ENCODE measurements around the gene GGA3. TPM values are rescaled to one million over a fixed set of nuclear protein-coding genes. Genes with fewer than 3 reads are reported as not detected.

Gene GGA3
- total RNA-seq, 1 experiment from 2014 or later: 58.3 TPM

DNA sequence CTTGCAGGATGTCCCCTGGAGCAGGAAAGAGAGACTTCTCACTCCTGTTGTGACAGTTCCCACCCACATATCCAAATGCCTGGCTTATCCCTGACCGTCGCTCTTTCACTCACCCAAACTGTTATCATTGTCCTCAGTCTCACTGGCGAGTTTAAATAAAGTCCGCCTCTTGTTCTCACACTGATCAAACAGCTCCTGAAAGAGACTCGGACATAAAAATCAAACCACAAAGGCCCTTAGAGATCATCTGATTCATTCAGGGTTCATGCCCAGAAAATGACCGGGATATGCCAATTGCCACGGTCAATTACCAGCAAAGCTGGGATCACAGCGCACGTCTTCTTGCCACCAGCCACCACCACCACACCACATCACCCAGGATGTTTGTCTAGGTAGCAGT, 19.9 kb downstream of the GGA3 start:
- Histone ChIP-seq H3K27me3 (ENCODE audit: insufficient read depth, low read length) (no peaks in the 10 kb centered on the region), H3K4me3 (replicated peaks in 1 of 2; ENCODE audit: low read depth in 1 of 2, low read length in 2 of 2) (no peak overlapping the region), H3K4me2 (ENCODE audit: low read length) (no peak overlapping the region), H3K27ac (ENCODE audit: low read depth, low read length) (no peak overlapping the region), H4K20me1 (ENCODE audit: insufficient read depth) (peaks cover 6% of the 10 kb centered on the region; the same call in 1 of the 2 replicates), H3K9ac (ENCODE audit: low read length) (no peak overlapping the region), H2AFZ (ENCODE audit: low read depth, low read length, poor library complexity, severe bottlenecking) (no peak overlapping the region), H3K4me1 (ENCODE audit: control insufficient read depth in 1 of 2, insufficient read depth in 2 of 2, low read length in 2 of 2) (peaks cover 0 to 11% of the 10 kb centered on the region in 2 experiments; a peak in 1 of 4 replicates), H3K9me2 (ENCODE audit: insufficient read depth) (no peaks in the 10 kb centered on the region), H3K36me3 (ENCODE audit: control insufficient read depth in 1 of 2, insufficient read depth in 2 of 2, low read length in 2 of 2) (peaks cover 64 to 83% of the 10 kb centered on the region in 2 experiments), H3K79me2 (ENCODE audit: insufficient read depth, low read length) (peaks cover 1% of the 10 kb centered on the region; the same call in 1 of the 2 replicates), H3K9me3 (ENCODE audit: control insufficient read depth in 1 of 2, insufficient read depth in 1 of 2, low read depth in 1 of 2, low read length in 2 of 2) (no peaks in the 10 kb centered on the region)
- no TSS peak for BruUV-seq (replicated peaks)
- TF ChIP-seq, protein P1, sequence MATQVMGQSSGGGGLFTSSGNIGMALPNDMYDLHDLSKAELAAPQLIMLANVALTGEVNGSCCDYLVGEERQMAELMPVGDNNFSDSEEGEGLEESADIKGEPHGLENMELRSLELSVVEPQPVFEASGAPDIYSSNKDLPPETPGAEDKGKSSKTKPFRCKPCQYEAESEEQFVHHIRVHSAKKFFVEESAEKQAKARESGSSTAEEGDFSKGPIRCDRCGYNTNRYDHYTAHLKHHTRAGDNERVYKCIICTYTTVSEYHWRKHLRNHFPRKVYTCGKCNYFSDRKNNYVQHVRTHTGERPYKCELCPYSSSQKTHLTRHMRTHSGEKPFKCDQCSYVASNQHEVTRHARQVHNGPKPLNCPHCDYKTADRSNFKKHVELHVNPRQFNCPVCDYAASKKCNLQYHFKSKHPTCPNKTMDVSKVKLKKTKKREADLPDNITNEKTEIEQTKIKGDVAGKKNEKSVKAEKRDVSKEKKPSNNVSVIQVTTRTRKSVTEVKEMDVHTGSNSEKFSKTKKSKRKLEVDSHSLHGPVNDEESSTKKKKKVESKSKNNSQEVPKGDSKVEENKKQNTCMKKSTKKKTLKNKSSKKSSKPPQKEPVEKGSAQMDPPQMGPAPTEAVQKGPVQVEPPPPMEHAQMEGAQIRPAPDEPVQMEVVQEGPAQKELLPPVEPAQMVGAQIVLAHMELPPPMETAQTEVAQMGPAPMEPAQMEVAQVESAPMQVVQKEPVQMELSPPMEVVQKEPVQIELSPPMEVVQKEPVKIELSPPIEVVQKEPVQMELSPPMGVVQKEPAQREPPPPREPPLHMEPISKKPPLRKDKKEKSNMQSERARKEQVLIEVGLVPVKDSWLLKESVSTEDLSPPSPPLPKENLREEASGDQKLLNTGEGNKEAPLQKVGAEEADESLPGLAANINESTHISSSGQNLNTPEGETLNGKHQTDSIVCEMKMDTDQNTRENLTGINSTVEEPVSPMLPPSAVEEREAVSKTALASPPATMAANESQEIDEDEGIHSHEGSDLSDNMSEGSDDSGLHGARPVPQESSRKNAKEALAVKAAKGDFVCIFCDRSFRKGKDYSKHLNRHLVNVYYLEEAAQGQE (IDR thresholded peaks at IDR 0.05; ENCODE audit: low read depth): no peak
- no peak for TF ChIP-seq POLR2A (IDR thresholded peaks at IDR 0.05; ENCODE audit: borderline replicate concordance, extremely low read depth, insufficient read depth, insufficient read length)
- no peak for TF ChIP-seq JUND (IDR thresholded peaks at IDR 0.05)
- TF ChIP-seq, protein P2, sequence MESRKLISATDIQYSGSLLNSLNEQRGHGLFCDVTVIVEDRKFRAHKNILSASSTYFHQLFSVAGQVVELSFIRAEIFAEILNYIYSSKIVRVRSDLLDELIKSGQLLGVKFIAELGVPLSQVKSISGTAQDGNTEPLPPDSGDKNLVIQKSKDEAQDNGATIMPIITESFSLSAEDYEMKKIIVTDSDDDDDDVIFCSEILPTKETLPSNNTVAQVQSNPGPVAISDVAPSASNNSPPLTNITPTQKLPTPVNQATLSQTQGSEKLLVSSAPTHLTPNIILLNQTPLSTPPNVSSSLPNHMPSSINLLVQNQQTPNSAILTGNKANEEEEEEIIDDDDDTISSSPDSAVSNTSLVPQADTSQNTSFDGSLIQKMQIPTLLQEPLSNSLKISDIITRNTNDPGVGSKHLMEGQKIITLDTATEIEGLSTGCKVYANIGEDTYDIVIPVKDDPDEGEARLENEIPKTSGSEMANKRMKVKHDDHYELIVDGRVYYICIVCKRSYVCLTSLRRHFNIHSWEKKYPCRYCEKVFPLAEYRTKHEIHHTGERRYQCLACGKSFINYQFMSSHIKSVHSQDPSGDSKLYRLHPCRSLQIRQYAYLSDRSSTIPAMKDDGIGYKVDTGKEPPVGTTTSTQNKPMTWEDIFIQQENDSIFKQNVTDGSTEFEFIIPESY (IDR thresholded peaks at IDR 0.05; ENCODE audit: extremely low read depth, insufficient replicate concordance, low read length): no peak
- no peak for TF ChIP-seq FOSL1 (IDR thresholded peaks at IDR 0.05; ENCODE audit: low read depth)
- no peak for TF ChIP-seq ZNF274 (IDR thresholded peaks at IDR 0.05; ENCODE audit: low read depth, low read length)
- no peak for TF ChIP-seq SIN3A (IDR thresholded peaks at IDR 0.05; ENCODE audit: low read depth)
- no peak for TF ChIP-seq EZH2 (IDR thresholded peaks at IDR 0.05)
- no peak for TF ChIP-seq YY1 (IDR thresholded peaks at IDR 0.05; ENCODE audit: extremely low read depth, insufficient replicate concordance, low read depth, low read length)
- TF ChIP-seq, protein P3, sequence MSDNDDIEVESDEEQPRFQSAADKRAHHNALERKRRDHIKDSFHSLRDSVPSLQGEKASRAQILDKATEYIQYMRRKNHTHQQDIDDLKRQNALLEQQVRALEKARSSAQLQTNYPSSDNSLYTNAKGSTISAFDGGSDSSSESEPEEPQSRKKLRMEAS (IDR thresholded peaks at IDR 0.05): no peak
- TF ChIP-seq SRF (IDR thresholded peaks at IDR 0.05; ENCODE audit: low read depth): no peak
- TF ChIP-seq CEBPB (IDR thresholded peaks at IDR 0.05; ENCODE audit: low read depth): no peak
- no peak for TF ChIP-seq TCF7L2 (IDR thresholded peaks at IDR 0.05; ENCODE audit: borderline replicate concordance, extremely low read depth, insufficient read depth, insufficient read length)
- no peak for TF ChIP-seq EZH2phosphoT487 (IDR thresholded peaks at IDR 0.05; ENCODE audit: borderline replicate concordance)
- TF ChIP-seq, protein P4, sequence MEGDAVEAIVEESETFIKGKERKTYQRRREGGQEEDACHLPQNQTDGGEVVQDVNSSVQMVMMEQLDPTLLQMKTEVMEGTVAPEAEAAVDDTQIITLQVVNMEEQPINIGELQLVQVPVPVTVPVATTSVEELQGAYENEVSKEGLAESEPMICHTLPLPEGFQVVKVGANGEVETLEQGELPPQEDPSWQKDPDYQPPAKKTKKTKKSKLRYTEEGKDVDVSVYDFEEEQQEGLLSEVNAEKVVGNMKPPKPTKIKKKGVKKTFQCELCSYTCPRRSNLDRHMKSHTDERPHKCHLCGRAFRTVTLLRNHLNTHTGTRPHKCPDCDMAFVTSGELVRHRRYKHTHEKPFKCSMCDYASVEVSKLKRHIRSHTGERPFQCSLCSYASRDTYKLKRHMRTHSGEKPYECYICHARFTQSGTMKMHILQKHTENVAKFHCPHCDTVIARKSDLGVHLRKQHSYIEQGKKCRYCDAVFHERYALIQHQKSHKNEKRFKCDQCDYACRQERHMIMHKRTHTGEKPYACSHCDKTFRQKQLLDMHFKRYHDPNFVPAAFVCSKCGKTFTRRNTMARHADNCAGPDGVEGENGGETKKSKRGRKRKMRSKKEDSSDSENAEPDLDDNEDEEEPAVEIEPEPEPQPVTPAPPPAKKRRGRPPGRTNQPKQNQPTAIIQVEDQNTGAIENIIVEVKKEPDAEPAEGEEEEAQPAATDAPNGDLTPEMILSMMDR (IDR thresholded peaks at IDR 0.05 in 2 of 3, conservative IDR thresholded peaks at IDR 0.05 in 1 of 3; ENCODE audit: borderline replicate concordance in 1 of 3, insufficient read depth in 1 of 3, low read depth in 2 of 3, low read length in 2 of 3): no peak
- TF ChIP-seq ELF1 (IDR thresholded peaks at IDR 0.05; ENCODE audit: borderline replicate concordance, low read depth): no peak
- TF ChIP-seq EGR1 (IDR thresholded peaks at IDR 0.05; ENCODE audit: low read depth): no peak
- TF ChIP-seq CBX3 (IDR thresholded peaks at IDR 0.05; ENCODE audit: low read depth): no peak
- ATAC-seq (no peak), DNase-seq (ENCODE audit: low read depth, low spot score) (no peak)
- intact Hi-C loops (cut with micrococcal nuclease): loop anchor here (2.0 kb wide), 1 partner anchor 163 kb away; the partner anchor contains the start of gene GRB2
- RAD21 ChIA-PET (ENCODE audit: low non-redundant PET in 1 of 2, low total read pairs in 2 of 2, uncharacterized antibody in 2 of 2, unreplicated experiment in 2 of 2): no interaction called here
- POLR2A ChIA-PET: no interaction called here
- CTCF ChIA-PET: interaction anchor here (2.0 to 3.3 kb wide), 3 partner anchors 19 to 229 kb away, joined by 4 to 30 read pairs (median 16); partner anchors contain the start of genes GGA3, MRPL58 and MRPS7
